Smooth muscle cell (in vitro differentiated cells): ENCODE measurements around the gene TMEM182. TPM values are rescaled to one million over a fixed set of nuclear protein-coding genes. Genes with fewer than 3 reads are reported as not detected.

ENCODE experiments used
- DNase-seq: peaks from one replicate; lab custom pipeline; 2025; ENCODE audit not compliant: unreplicated experiment; lab: John Stamatoyannopoulos, UW
- H2AFZ ChIP-seq: fragments of 200-600 bp; sonication (generic); 2 replicates; pipeline ENCODE4 v1.6.0; 2016; ENCODE audit warnings: antibody characterized with exemption, low read depth, mild to moderate bottlenecking
- H3F3A ChIP-seq: fragments of 200-600 bp; sonication (generic); 2 replicates; pipeline ENCODE4 v1.6.0; 2017; ENCODE audit warnings: antibody characterized with exemption, low read depth
- H3K27ac ChIP-seq: fragments of 200-600 bp; sonication (generic); 2 replicates; pipeline ENCODE4 v1.5.1; 2016; ENCODE audit warnings: low read depth, mild to moderate bottlenecking
- H3K27me3 ChIP-seq: fragments of 200-600 bp; sonication (generic); 2 replicates; pipeline ENCODE4 v1.6.1; 2016; ENCODE audit warnings: low read depth, mild to moderate bottlenecking
- H3K36me3 ChIP-seq: fragments of 200-600 bp; sonication (generic); 2 replicates; pipeline ENCODE4 v1.5.1; 2016; ENCODE audit warnings: low read depth
- H3K4me1 ChIP-seq: fragments of 200-600 bp; sonication (generic); 2 replicates; pipeline ENCODE4 v1.5.1; 2016; ENCODE audit warnings: low read depth
- H3K4me2 ChIP-seq: fragments of 200-600 bp; sonication (generic); 2 replicates; pipeline ENCODE4 v1.6.0; 2016; ENCODE audit warnings: mild to moderate bottlenecking
- H3K4me3 ChIP-seq: fragments of 200-600 bp; sonication (generic); 2 replicates; pipeline ENCODE4 v1.5.1; 2016; ENCODE audit warnings: mild to moderate bottlenecking
- H3K79me2 ChIP-seq: fragments of 200-600 bp; sonication (generic); 2 replicates; pipeline ENCODE4 v1.6.0; 2016; ENCODE audit warnings: low read depth, mild to moderate bottlenecking
- H3K9ac ChIP-seq: fragments of 200-600 bp; sonication (generic); 2 replicates; pipeline ENCODE4 v1.6.0; 2016; ENCODE audit warnings: low read depth
- H3K9me3 ChIP-seq: fragments of 200-600 bp; sonication (generic); replicated peaks from 2 replicates; pipeline ENCODE4 v1.5.1; 2016; ENCODE audit warnings: low read depth
- H4K20me1 ChIP-seq: fragments of 200-600 bp; sonication (generic); 2 replicates; pipeline ENCODE4 v1.6.0; 2016; ENCODE audit warnings: low read depth
- WGBS: methylation state at CpG from one replicate; pipeline ENCODE4 v1.1.7; 2016; ENCODE audit warnings: low lambda C conversion rate; 5-methylcytosine and 5-hydroxymethylcytosine counted together
- polyA plus RNA-seq: library from polyadenylated mRNA; unstranded; fragments of >200 nt; fragmentation: Nextera tagmentation; extraction: Ambion mirVana; gene quantifications from 2 replicates; pipeline ENCODE4 v1.2.1, GENCODE V29; 2016
- total RNA-seq: library from RNA; depleted of rRNA; stranded (reverse); fragments of >200 nt; gene quantifications from 2 replicates; pipeline ENCODE4 v1.2.3, GENCODE V29; 2014
- TF ChIP-seq, protein P1 (sequence below): fragments of 200-600 bp; sonication (generic); IDR thresholded peaks from 2 replicates; pipeline ENCODE4 v1.5.1; 2017; ENCODE audit warnings: borderline replicate concordance, mild to moderate bottlenecking, antibody characterized with exemption; ENCODE audit not compliant: insufficient read depth, poor library complexity, severe bottlenecking

Gene TMEM182
- total and polyA plus RNA-seq, 2 experiments from 2014 or later: 4.0 to 12.3 TPM

DNA sequence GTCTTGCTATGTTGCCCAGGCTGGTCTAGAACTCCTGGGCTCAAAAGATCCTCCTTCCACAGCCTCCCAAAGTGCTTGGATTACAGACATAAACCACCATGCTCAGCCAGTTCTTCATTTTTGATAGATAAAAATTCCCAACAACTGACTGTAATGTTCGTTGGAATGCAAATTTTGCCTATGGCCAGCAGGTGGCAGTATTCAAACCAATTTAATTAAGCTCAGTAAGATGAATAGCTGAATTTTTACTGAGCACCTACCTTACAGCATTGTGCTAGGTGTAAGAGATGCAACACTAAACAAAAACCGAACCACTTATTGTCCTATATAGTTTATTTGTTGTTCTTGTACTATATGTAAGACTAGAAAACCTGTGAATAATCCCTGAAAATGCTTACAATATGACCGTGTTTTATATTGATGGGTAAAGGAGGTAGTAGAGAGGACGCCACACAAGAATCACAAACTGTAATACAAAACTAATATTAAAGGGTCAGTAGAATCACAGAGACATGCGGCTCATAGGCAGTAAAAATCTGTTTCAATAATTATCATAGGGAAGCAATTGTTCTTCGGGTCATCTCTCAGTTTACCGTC, 8.2 kb upstream of the TMEM182 start:
- Histone ChIP-seq H4K20me1 (no peaks in the 10 kb centered on the region), H3K27me3 (no peaks in the 10 kb centered on the region), H3K9me3 (no peaks in the 10 kb centered on the region), H3K79me2 (no peaks in the 10 kb centered on the region), H3K9ac (no peak overlapping the region), H3K27ac (no peak overlapping the region), H3K4me2 (no peak overlapping the region), H3K4me3 (no peak overlapping the region), H2AFZ (no peak overlapping the region), H3F3A (no peaks in the 10 kb centered on the region), H3K4me1 (no peaks in the 10 kb centered on the region), H3K36me3 (no peaks in the 10 kb centered on the region)
- 68% methylated on average over 7 of the region's 7 CpGs for WGBS
- TF ChIP-seq, protein P1, sequence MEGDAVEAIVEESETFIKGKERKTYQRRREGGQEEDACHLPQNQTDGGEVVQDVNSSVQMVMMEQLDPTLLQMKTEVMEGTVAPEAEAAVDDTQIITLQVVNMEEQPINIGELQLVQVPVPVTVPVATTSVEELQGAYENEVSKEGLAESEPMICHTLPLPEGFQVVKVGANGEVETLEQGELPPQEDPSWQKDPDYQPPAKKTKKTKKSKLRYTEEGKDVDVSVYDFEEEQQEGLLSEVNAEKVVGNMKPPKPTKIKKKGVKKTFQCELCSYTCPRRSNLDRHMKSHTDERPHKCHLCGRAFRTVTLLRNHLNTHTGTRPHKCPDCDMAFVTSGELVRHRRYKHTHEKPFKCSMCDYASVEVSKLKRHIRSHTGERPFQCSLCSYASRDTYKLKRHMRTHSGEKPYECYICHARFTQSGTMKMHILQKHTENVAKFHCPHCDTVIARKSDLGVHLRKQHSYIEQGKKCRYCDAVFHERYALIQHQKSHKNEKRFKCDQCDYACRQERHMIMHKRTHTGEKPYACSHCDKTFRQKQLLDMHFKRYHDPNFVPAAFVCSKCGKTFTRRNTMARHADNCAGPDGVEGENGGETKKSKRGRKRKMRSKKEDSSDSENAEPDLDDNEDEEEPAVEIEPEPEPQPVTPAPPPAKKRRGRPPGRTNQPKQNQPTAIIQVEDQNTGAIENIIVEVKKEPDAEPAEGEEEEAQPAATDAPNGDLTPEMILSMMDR: peak; percentile 95
- DNase-seq: no peak

DNA sequence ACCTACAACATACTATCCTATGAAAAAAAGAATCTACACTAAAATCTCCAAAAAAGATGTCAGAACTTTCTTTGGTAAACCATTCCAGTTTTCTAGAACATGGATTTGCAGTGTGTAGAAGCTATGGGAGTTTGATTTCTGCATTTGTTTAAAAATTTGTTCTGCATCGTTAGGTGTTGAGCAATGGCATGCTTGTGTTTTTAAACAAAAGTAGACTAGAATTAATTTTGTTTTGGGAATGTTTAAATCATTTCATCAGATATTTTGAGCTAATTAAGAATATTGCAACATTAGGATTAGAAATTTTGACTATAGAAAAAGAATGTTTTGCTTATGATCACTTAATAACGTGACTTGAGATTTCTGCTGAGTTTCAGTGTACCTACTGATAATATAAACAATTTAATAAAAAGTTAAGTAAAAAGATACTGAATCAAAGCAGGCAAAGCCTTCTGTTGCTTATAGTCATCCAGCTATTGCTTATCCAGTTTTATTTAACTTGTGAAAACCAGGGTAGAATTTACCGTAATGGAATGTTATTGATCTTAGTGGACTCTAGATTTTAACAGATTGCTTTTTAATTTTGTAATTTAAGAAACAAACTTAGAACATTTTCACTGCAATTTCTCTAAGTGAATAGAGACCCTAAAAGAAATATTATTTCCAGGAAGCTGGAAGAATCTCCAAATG, 7.2 kb upstream of the TMEM182 start:
- TF ChIP-seq, protein P1: no peak
- Histone ChIP-seq H4K20me1 (no peaks in the 10 kb centered on the region), H3K4me2 (no peak overlapping the region), H3K4me1 (no peaks in the 10 kb centered on the region), H3F3A (no peaks in the 10 kb centered on the region), H3K4me3 (no peak overlapping the region), H3K36me3 (no peaks in the 10 kb centered on the region), H3K9ac (no peak overlapping the region), H3K79me2 (no peaks in the 10 kb centered on the region), H2AFZ (no peak overlapping the region), H3K27me3 (no peaks in the 10 kb centered on the region), H3K27ac (no peak overlapping the region), H3K9me3 (no peaks in the 10 kb centered on the region)
- no peak for DNase-seq
- whole genome bisulfite sequencing: 94% methylated on average over 3 of the region's 3 CpGs

DNA sequence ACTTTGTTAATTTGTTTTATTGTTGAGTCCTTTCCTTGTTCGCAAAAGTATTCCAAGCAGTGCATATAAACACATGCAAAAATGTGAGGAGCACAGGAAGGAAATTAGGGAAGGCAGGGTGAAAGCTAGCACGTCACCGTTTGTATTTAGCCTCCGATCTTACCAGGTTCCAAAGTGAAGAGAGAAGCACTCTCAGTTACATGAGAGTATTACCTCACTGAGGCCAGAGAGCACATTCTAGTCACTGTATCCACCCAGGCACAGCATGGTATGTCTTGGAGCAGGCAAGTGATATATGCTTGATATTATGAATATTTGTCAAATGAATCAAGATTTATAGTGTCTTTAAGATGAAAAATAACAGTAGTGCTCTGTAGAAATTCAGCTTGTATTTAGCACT, 6.5 kb upstream of the TMEM182 start:
- Histone ChIP-seq H3K27me3 (no peaks in the 10 kb centered on the region), H3K79me2 (no peaks in the 10 kb centered on the region), H3K36me3 (no peaks in the 10 kb centered on the region), H3K4me2 (no peak overlapping the region), H4K20me1 (no peaks in the 10 kb centered on the region), H3F3A (no peaks in the 10 kb centered on the region), H2AFZ (no peak overlapping the region), H3K27ac (no peak overlapping the region), H3K4me1 (no peaks in the 10 kb centered on the region), H3K4me3 (no peak overlapping the region), H3K9ac (no peak overlapping the region), H3K9me3 (no peaks in the 10 kb centered on the region)
- WGBS: 76% methylated on average over 4 of the region's 4 CpGs
- DNase-seq: no peak
- TF ChIP-seq, protein P1: no peak

DNA sequence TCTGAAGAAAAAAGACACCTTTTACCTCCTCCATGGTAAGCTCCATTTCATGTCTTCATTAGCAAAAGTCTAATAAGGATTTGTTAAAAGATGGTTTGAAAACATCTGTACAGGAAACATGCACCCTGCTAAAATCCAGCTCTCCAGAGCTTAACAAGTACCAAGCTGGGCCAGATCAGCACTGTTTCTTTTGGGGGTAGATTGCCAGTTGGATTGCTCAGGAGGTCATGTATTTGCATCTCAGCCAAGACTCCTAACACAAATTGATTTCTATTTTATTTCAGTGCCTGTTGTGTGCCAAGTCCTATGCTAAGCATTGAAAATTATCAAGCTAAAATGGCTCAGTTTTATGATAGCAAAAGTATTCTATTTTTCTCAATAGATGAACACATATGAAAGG, 3.4 kb upstream of the TMEM182 start:
- H3K9me3 ChIP-seq: no peaks in the 10 kb centered on the region
- H3K9ac ChIP-seq: no peak overlapping the region
- H3F3A ChIP-seq: no peaks in the 10 kb centered on the region
- DNase-seq: no peak
- no peaks in the 10 kb centered on the region for H3K36me3 ChIP-seq
- H3K4me1 ChIP-seq: no peaks in the 10 kb centered on the region
- H3K4me3 ChIP-seq: no peak overlapping the region
- no peaks in the 10 kb centered on the region for H3K79me2 ChIP-seq
- no peak overlapping the region for H2AFZ ChIP-seq
- no peak overlapping the region for H3K4me2 ChIP-seq
- TF ChIP-seq, protein P1: no peak
- no peaks in the 10 kb centered on the region for H3K27me3 ChIP-seq
- no peaks in the 10 kb centered on the region for H4K20me1 ChIP-seq
- H3K27ac ChIP-seq: no peak overlapping the region
